Spinal cord (tissue), 10 donors: Measurements from ENCODE around the gene MPC1L. TPM values are rescaled to one million over a fixed set of nuclear protein-coding genes. Genes with fewer than 3 reads are reported as not detected.

Source experiments
- DNase-seq, 6 donors: peaks; one replicate each; pipeline versions ENCODE4 v3.0.0 to v3.0.0-alpha.2; 2013 to 2015; ENCODE audit warnings: low spot score in 6 of 6, low read depth in 4 of 6
- H3K27ac ChIP-seq: one replicate; pipeline ENCODE4 v1.5.1; 2013; ENCODE audit warnings: low read depth, low read length, control low read depth
- H3K27me3 ChIP-seq: one replicate; pipeline ENCODE4 v1.6.1; 2013; ENCODE audit warnings: low read length; ENCODE audit not compliant: control insufficient read depth, insufficient read depth
- H3K36me3 ChIP-seq: one replicate; pipeline ENCODE4 v1.6.1; 2013; ENCODE audit warnings: low read length; ENCODE audit not compliant: control insufficient read depth, insufficient read depth
- H3K4me1 ChIP-seq: one replicate; pipeline ENCODE4 v1.6.1; 2013; ENCODE audit warnings: low read length; ENCODE audit not compliant: control insufficient read depth, insufficient read depth
- H3K4me3 ChIP-seq: one replicate; pipeline ENCODE4 v1.5.1; 2013; ENCODE audit warnings: low read depth, low read length, control low read depth
- H3K9me3 ChIP-seq: one replicate; pipeline ENCODE4 v1.6.1; 2013; ENCODE audit warnings: low read length; ENCODE audit not compliant: control insufficient read depth, insufficient read depth
- WGBS: methylation state at CpG from one replicate; pipeline ENCODE4 v1.1.5; 2013; ENCODE audit warnings: missing lambda C conversion rate; ENCODE audit not compliant: insufficient coverage; 5-methylcytosine and 5-hydroxymethylcytosine counted together
- polyA plus RNA-seq, 2 donors: library from polyadenylated mRNA; unstranded; fragments of 120-200 nt; gene quantifications; one replicate each; pipeline ENCODE4 v1.2.1, GENCODE V29; 2013; ENCODE audit not compliant: insufficient read length in 2 of 2
- total RNA-seq, 2 donors: library from RNA; depleted of rRNA in 1 of 2; stranded (reverse); fragments of 120-200 nt in 1 of 2; fragments of >200 nt in 1 of 2; gene quantifications; one replicate each; pipeline versions ENCODE4 v1.2.3 to v1.2.4, GENCODE V29; 2013 to 2014
- donor health status: healthy.

MPC1L gene
- total and polyA plus RNA-seq, 4 donors, result not detected

GRCh38 chrX:40623665-40624064 is 437 bp downstream of the MPC1L start:
- Histone ChIP-seq H3K27ac (no peak overlapping the region), H3K27me3 (peaks cover 10% of the 10 kb centered on the region), H3K4me3 (no peak overlapping the region), H3K36me3 (peaks cover 6% of the 10 kb centered on the region), H3K9me3 (peaks cover 3% of the 10 kb centered on the region), H3K4me1 (no peaks in the 10 kb centered on the region)
- 84% methylated on average over 31 of the region's 32 CpGs for WGBS
- DNase-seq, result no peak

GRCh38 chrX:40625294-40625693 is 2.1 kb downstream of the MPC1L start:
- 79% methylated on average over 3 of the region's 4 CpGs for WGBS
- DNase-seq, result peak in 1 of 6 donors; percentile 33
- Histone ChIP-seq H3K4me1 (no peaks in the 10 kb centered on the region), H3K27me3 (peaks cover 15% of the 10 kb centered on the region), H3K4me3 (no peak overlapping the region), H3K9me3 (peaks cover 3% of the 10 kb centered on the region), H3K36me3 (peaks cover 11% of the 10 kb centered on the region), H3K27ac (no peak overlapping the region)

GRCh38 chrX:40628506-40628905 is 5.3 kb downstream of the MPC1L start:
- Histone ChIP-seq H3K4me3 (no peak overlapping the region), H3K36me3 (peaks cover 10% of the 10 kb centered on the region), H3K27me3 (peaks cover 21% of the 10 kb centered on the region), H3K4me1 (no peaks in the 10 kb centered on the region), H3K9me3 (no peaks in the 10 kb centered on the region), H3K27ac (no peak overlapping the region)
- no peak for DNase-seq
- 90% methylated on average over 5 of the region's 5 CpGs for WGBS

- no peak for DNase-seq
- Histone ChIP-seq H3K27ac (no peak overlapping the region), H3K36me3 (peaks cover 10% of the 10 kb centered on the region), H3K27me3 (peaks cover 24% of the 10 kb centered on the region), H3K4me1 (no peaks in the 10 kb centered on the region), H3K4me3 (no peak overlapping the region), H3K9me3 (no peaks in the 10 kb centered on the region)
- 75% methylated on average over 4 of the region's 4 CpGs for WGBS
These were observed 9.0 kb downstream of the MPC1L start for GRCh38 chrX:40632199-40632598.

GRCh38 chrX:40637687-40638086 is 14.5 kb downstream of the MPC1L start:
- Histone ChIP-seq H3K27ac (no peak overlapping the region), H3K27me3 (peaks cover 31% of the 10 kb centered on the region), H3K4me3 (no peak overlapping the region), H3K9me3 (no peaks in the 10 kb centered on the region), H3K4me1 (no peaks in the 10 kb centered on the region), H3K36me3 (peaks cover 8% of the 10 kb centered on the region)
- no CpG with 5 or more reads among the region's 3 CpGs for WGBS
- DNase-seq, result no peak

GRCh38 chrX:40644176-40644575 is 20.9 kb downstream of the MPC1L start:
- DNase-seq, result no peak
- no peak overlapping the region for H3K4me3 ChIP-seq
- no peaks in the 10 kb centered on the region for H3K9me3 ChIP-seq
- peak overlapping the region; percentile 79 for H3K27ac ChIP-seq
- H3K36me3 ChIP-seq, result peaks cover 13% of the 10 kb centered on the region
- peaks cover 28% of the 10 kb centered on the region for H3K27me3 ChIP-seq
- WGBS, result no CpG with 5 or more reads among the region's 5 CpGs
- H3K4me1 ChIP-seq, result peaks cover 23% of the 10 kb centered on the region

GRCh38 chrX:40644821-40645358 is 21.7 kb downstream of the MPC1L start:
- H3K9me3 ChIP-seq, result no peaks in the 10 kb centered on the region
- peak overlapping the region; percentile 79 for H3K27ac ChIP-seq
- WGBS, result 72% methylated on average over 4 of the region's 4 CpGs
- H3K4me3 ChIP-seq, result peak overlapping the region; percentile 31
- DNase-seq, result peak in 1 of 6 donors; percentile 46
- H3K4me1 ChIP-seq, result peaks cover 23% of the 10 kb centered on the region
- peaks cover 23% of the 10 kb centered on the region for H3K27me3 ChIP-seq
- peaks cover 11% of the 10 kb centered on the region for H3K36me3 ChIP-seq

- H3K36me3 ChIP-seq, result peaks cover 9% of the 10 kb centered on the region
- DNase-seq, result peak in 1 of 6 donors; percentile 22
- H3K4me1 ChIP-seq, result peaks cover 23% of the 10 kb centered on the region
- no peaks in the 10 kb centered on the region for H3K9me3 ChIP-seq
- peaks cover 24% of the 10 kb centered on the region for H3K27me3 ChIP-seq
- H3K27ac ChIP-seq, result peak overlapping the region; percentile 67
- WGBS, result 13% methylated on average over 32 of the region's 33 CpGs
- H3K4me3 ChIP-seq, result peak overlapping the region; percentile 67
These were observed 23.5 kb downstream of the MPC1L start for GRCh38 chrX:40646489-40647306.

GRCh38 chrX:40647307-40648197 is 24.3 kb downstream of the MPC1L start, which contains the start of gene CXorf38:
TSS of gene CXorf38 (minus strand) at chrX:40647561. CDS start at chrX:40647520, 41 bp downstream.
- peaks cover 21% of the 10 kb centered on the region for H3K27me3 ChIP-seq
- H3K36me3 ChIP-seq, result peaks cover 6% of the 10 kb centered on the region
- H3K27ac ChIP-seq, result peak within 1 kb of the TSS; percentile 73
- DNase-seq, result peak; percentile 70 to 97 (median 83)
- H3K9me3 ChIP-seq, result no peaks in the 10 kb centered on the region
- H3K4me3 ChIP-seq, result peak within 1 kb of the TSS; percentile 67
- 1% methylated on average over 57 of the region's 66 CpGs for WGBS
- peaks cover 23% of the 10 kb centered on the region for H3K4me1 ChIP-seq
